Neuron (in vitro differentiated cells): Measurements from ENCODE around the gene GPN3.
A peak's percentile ranks its signal among the peaks of the same experiment; 100 is the strongest.
"Not testable (repeated sequence)": the region's sequence is repeated elsewhere in the genome, so short reads cannot be mapped to it uniquely, and the experiment has no call there.

ENCODE experiments used
- H2AFZ ChIP-seq: one replicate; pipeline ENCODE4 v1.6.1; 2013; ENCODE audit warnings: low read depth, mild to moderate bottlenecking, inconsistent platforms, low read length, moderate library complexity
- H3K27me3 ChIP-seq: one replicate; pipeline ENCODE4 v1.6.1; 2013; ENCODE audit warnings: low read length; ENCODE audit not compliant: insufficient read depth
- H3K36me3 ChIP-seq: one replicate; pipeline ENCODE4 v1.6.1; 2013; ENCODE audit warnings: low read length; ENCODE audit not compliant: insufficient read depth
- H3K4me1 ChIP-seq: one replicate; pipeline ENCODE4 v1.6.1; 2013; ENCODE audit warnings: low read length; ENCODE audit not compliant: insufficient read depth
- H3K4me3 ChIP-seq: 2 replicates; pipeline ENCODE4 v1.5.1; 2013; ENCODE audit warnings: mild to moderate bottlenecking, low read length, moderate library complexity
- H3K9me3 ChIP-seq: one replicate; pipeline ENCODE4 v1.6.1; 2013; ENCODE audit warnings: low read length

GPN3 gene

DNA sequence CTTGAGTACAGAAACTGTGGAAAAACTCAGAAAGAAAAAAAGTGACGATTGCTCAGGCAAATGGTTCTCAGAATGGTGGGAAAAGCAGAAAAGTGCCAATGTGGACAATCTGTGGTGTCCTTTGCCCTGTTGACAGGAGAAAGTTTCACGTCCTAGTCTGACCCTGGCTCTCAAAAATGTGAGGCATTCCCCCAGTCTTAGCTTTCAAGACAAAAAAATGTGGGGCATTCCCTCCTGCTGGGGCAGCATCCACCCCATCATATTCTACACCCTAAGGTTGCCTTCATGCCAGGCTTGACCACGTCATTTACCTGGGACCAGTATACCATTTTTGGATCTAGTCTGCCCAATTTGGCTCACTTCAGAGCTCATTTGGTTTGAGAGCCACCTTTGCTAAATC, 43.8 kb downstream of the GPN3 start:
- H3K27me3 ChIP-seq, result no peaks in the 10 kb centered on the region
- no peak overlapping the region for H3K4me3 ChIP-seq
- H3K36me3 ChIP-seq, result no peaks in the 10 kb centered on the region
- H2AFZ ChIP-seq, result no peak overlapping the region
- no peaks in the 10 kb centered on the region for H3K9me3 ChIP-seq
- no peaks in the 10 kb centered on the region for H3K4me1 ChIP-seq

DNA sequence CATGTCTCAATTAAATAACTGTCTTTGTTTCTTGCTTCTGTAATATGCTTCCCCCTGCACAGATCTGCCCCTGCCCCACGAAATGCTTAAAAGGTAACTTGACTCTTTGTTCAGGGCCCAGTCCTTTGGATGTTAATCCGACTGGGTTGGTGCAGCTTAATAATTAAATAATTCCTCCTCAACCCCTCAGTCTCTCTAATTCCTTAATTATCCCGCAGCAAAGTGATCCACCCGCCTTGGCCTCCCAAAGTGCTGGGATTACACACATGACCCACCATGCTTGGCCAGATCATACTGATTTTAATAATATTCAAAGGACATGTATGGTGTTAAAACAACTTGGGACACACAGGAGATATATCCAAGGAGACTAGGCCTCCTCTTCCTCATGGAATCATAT, 46.4 kb downstream of the GPN3 start:
- no peaks in the 10 kb centered on the region for H3K27me3 ChIP-seq
- no peak overlapping the region for H2AFZ ChIP-seq
- H3K4me3 ChIP-seq, result no peak overlapping the region
- H3K9me3 ChIP-seq, result no peaks in the 10 kb centered on the region
- H3K36me3 ChIP-seq, result no peaks in the 10 kb centered on the region
- H3K4me1 ChIP-seq, result no peaks in the 10 kb centered on the region

DNA sequence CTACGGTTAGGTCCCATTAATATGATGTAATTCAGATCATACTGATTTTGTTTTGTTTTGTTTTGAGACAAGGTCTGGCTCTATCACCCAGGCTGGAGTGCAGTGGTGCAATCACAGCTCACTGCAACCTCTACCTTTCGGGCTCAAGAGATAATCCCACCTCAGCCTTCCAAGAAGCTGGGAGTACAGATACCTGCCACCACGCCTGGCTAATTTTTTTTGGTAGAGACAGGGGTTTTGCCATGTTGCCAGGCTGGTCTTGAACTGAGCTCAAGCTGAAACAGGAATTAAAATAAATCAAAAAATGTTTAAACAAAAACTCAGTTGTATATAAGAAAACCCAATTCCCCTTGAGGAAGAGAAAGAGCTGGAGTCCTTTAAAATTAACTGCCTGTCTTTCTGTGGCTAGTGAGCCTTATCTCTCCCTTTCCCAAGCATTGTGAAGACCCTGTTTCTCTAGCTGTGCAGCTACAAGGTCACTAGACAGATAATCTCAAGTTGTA, 46.8 kb downstream of the GPN3 start:
- Histone ChIP-seq H3K4me3 (no peak overlapping the region), H2AFZ (no peak overlapping the region), H3K4me1 (no peaks in the 10 kb centered on the region)

DNA sequence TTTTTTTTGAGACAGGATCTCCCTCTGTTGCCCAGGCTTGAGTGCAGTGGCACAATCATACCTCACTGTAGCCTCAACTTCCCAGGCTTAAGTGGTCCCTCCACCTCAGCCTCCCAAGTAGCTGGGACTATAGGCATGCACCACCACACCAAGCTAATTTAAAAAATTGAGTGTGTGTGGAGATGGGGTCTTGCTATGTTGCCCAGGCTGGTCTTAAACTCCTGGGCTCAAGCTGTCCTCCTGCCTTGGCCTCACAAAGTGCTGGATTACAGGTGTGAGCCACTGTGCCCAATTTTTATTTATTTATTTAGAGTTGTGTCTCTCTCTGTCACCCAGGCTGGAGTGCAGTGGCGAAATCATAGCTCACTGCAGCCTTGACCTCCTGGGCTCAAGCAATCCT, 47.4 kb downstream of the GPN3 start:
- not testable (repeated sequence) for H2AFZ ChIP-seq, H3K4me1 ChIP-seq, H3K36me3 ChIP-seq, H3K9me3 ChIP-seq, H3K27me3 ChIP-seq, H3K4me3 ChIP-seq

More for the DNA sequence above, 46.8 kb downstream of the GPN3 start:
- no peaks in the 10 kb centered on the region for H3K36me3 ChIP-seq
- no peaks in the 10 kb centered on the region for H3K27me3 ChIP-seq
- no peaks in the 10 kb centered on the region for H3K9me3 ChIP-seq

DNA sequence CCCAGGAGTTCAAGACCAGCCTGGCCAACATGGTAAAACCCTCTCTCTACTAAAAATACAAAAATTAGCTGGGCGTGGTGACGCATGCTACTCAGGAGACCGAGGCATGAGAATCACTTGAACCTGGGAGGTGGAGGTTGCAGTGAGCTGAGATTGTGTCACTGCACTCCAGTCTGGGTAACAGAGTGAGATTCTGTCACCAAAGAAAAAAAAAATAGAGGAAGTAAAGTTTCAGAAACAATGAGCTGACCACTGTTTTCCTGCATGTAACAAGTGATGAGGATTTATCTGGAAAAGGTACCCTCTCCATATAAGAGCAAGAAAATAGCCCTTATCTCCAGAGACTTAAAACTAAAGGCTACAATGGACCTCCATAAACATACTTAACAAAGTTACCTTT, 50.9 kb downstream of the GPN3 start:
- H3K9me3 ChIP-seq, H2AFZ ChIP-seq, H3K4me3 ChIP-seq, H3K36me3 ChIP-seq, H3K4me1 ChIP-seq, H3K27me3 ChIP-seq: not testable (repeated sequence)

DNA sequence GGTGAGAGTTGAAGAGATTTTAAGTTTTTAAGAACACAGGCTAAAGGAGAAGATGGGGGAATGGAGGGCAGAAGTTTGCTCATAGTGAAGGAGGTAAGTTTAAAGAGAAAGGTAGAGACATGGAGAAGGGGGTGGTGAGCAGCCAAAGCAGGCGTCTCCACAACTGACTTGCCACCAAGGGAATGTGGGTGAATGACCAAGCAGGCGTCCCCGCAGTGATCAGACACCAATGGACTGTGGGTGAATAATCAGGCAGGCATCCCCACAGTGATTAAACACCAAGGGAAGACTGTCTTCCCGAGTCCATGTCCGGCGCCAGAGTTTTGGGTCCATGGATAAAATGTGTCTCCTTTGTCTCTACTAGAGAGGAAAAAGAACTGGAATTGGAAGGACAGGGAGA, 58.0 kb downstream of the GPN3 start:
- H3K27me3 ChIP-seq, H3K36me3 ChIP-seq, H2AFZ ChIP-seq, H3K9me3 ChIP-seq, H3K4me1 ChIP-seq, H3K4me3 ChIP-seq: not testable (repeated sequence)

DNA sequence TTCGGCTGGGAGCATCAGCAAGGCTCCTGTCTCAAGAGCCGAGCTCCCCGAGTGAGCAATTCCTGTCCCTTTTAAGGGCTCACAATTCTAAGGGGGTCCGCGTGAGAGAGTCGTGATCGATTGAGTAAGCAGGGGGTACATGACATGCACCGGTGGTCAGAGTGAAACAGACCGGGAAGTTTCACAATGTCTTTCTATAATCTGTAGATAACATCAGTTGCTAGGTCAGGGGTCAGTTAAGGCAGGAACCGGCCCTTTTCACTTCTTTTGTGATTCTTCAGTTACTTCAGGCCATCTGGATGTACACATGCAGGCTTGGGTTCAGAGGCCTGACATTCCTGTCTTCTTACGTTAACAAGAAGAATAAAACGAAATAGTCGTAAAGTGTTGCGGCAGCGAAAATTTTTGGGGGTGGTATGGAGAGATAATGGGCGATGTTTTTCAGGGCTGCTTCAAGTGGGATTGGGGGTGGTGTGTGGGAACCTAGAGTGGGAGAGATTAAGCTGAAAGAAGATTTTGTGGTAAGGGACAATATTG, 62.9 kb downstream of the GPN3 start:
- H3K9me3 ChIP-seq, H2AFZ ChIP-seq, H3K4me1 ChIP-seq, H3K27me3 ChIP-seq, H3K4me3 ChIP-seq: not testable (repeated sequence)
- peaks cover 12% of the 10 kb centered on the region for H3K36me3 ChIP-seq

DNA sequence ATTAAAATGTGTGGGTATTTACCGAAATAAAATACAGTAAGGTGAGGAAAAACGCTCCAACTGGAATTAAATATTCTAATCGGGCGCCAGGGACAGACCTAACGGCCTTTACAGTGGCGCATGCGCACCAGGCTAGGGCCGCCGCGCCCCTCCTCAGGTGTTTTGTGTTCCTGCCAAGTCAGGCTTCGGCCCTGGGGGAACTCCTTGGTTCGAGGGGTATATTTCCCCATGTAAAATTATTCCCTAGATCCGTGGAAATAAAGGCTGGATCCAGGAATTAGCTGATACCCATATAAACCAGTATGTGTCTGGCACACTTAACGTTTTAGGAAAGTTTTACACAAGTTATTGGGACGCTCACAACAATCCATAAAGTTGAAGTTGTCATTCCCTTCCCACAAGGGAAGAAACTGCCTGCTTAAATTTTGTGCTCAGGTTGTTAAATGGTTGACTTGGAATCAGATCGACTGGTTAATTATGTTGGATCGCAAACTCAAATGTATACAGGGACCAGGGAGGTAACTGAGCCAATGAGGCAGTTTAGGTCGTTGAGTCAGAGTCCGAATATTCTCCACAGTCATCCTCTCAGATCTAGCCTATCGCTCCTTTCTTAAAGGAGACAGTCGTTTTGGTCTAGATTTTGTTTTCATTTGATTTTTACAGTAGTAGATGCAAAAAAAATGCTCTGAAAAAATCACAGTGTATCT, 63.9 kb downstream of the GPN3 start:
- Histone ChIP-seq H3K4me1 (peaks cover 9% of the 10 kb centered on the region), H3K36me3 (peaks cover 14% of the 10 kb centered on the region), H3K9me3 (no peaks in the 10 kb centered on the region), H2AFZ (peak overlapping the region; percentile 100), H3K27me3 (no peaks in the 10 kb centered on the region), H3K4me3 (peak overlapping the region; percentile 94)

DNA sequence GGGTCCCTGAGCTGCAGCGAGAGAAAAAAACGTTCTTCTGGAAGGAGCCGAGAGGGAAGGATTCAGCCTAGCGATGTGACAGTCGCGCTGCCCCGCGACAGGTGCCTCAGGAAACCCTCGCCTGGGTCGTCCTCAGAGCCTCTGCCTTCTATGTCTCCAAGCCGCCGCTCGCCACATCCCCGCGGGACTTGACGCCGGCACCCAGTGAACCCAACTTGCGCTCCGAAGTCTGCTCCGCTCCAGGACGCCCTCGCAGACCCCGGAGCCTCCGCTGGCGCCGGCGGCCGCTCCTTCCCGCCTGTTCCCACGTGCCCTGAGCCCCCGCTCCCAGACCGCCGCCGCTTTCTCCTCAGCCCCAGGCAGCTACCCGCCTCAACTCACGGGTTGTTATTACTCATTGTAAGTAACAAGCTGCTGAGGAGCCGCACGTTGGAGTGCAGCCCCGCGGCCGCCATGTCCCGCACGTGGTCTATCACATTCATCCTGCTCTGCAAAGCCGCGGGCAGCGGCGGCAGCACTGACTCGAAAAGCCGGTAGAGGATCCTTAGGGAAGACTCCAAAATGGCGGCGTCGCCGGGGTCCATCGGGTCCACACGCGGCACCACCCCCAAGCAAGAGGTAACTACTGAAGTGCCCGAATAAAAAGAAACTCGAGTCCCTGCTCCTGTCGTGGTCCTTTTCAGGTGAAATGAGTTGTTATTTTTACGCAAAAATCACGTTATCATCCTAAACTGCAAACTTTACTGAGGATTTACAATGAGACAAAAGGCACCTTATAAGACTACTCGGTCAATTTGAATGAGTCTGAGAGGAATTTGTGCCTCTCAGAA, 64.7 kb downstream of the GPN3 start, which contains the start of gene ANAPC7:
Gene ANAPC7, minus strand, starts transcription at position 563 of the 830 bp plus-strand sequence. Its CDS starts 81 bp downstream, at position 482.
- Histone ChIP-seq H3K9me3 (no peaks in the 10 kb centered on the region), H2AFZ (peak within 1 kb of the TSS; percentile 100), H3K27me3 (no peaks in the 10 kb centered on the region), H3K4me1 (peaks cover 9% of the 10 kb centered on the region), H3K4me3 (peak within 1 kb of the TSS; percentile 94), H3K36me3 (peaks cover 17% of the 10 kb centered on the region)
